Adrenal gland (tissue), 5 donors: Measurements from ENCODE around the gene CNTNAP2.

Experiments used
- POLR2A ChIP-seq, 2 donors: fragments of 450-650 bp; IDR thresholded peaks; one replicate each; pipeline ENCODE4 v1.6.1; 2017; ENCODE audit warnings: antibody characterized with exemption in 2 of 2, mild to moderate bottlenecking in 2 of 2, moderate library complexity in 1 of 2
- TF ChIP-seq, protein P1 (sequence below), 6 experiments: fragments of 450-650 bp in 4 of 6; fragments of 200-600 bp in 2 of 6; sonication (generic) in 1 of 6; IDR thresholded peaks; 1 replicate in 5 of 6; 2 replicates in 1 of 6; pipeline versions ENCODE4 v1.5.1 to v1.8.0; 2016 to 2021; ENCODE audit warnings: antibody characterized with exemption in 6 of 6, mild to moderate bottlenecking in 2 of 6, moderate library complexity in 1 of 6
- donor health status: DM: no; HTN: no; CAD: no.

DNA sequence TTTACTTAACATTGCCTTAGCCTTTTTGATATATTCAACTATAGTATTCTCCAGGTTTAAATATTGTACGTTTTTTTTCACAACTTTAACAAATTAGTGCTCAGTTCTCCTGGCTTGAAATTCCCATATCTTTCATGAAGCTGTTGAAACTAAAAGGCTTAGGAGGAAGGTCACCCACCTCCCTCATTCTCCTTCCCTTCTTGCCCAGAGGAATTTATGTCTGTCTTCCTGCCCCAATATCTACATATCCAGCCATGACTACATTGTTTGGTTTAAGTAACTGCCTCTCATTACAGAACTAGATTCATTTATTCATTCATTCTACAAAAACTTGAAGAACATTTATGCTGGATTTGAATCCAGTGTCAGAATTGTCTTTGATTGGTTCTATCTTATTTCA, 2219.2 kb downstream of the CNTNAP2 start:
- no peak for TF ChIP-seq POLR2A (IDR thresholded peaks at IDR 0.05)
- TF ChIP-seq, protein P1, sequence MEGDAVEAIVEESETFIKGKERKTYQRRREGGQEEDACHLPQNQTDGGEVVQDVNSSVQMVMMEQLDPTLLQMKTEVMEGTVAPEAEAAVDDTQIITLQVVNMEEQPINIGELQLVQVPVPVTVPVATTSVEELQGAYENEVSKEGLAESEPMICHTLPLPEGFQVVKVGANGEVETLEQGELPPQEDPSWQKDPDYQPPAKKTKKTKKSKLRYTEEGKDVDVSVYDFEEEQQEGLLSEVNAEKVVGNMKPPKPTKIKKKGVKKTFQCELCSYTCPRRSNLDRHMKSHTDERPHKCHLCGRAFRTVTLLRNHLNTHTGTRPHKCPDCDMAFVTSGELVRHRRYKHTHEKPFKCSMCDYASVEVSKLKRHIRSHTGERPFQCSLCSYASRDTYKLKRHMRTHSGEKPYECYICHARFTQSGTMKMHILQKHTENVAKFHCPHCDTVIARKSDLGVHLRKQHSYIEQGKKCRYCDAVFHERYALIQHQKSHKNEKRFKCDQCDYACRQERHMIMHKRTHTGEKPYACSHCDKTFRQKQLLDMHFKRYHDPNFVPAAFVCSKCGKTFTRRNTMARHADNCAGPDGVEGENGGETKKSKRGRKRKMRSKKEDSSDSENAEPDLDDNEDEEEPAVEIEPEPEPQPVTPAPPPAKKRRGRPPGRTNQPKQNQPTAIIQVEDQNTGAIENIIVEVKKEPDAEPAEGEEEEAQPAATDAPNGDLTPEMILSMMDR (IDR thresholded peaks at IDR 0.05): no peak
